GM12873 (cell line): ENCODE results near the gene MANSC1.
A peak's percentile ranks its signal among the peaks of the same experiment; 100 is the strongest.

Source experiments
- TF ChIP-seq, protein P1 (sequence below): IDR thresholded peaks from 2 replicates; pipeline ENCODE4 v1.5.1; 2012; ENCODE audit warnings: low read depth, mild to moderate bottlenecking, moderate library complexity, low read length, control low read depth; ENCODE audit not compliant: insufficient read depth; ENCODE audit errors: missing control alignments

Gene MANSC1

DNA sequence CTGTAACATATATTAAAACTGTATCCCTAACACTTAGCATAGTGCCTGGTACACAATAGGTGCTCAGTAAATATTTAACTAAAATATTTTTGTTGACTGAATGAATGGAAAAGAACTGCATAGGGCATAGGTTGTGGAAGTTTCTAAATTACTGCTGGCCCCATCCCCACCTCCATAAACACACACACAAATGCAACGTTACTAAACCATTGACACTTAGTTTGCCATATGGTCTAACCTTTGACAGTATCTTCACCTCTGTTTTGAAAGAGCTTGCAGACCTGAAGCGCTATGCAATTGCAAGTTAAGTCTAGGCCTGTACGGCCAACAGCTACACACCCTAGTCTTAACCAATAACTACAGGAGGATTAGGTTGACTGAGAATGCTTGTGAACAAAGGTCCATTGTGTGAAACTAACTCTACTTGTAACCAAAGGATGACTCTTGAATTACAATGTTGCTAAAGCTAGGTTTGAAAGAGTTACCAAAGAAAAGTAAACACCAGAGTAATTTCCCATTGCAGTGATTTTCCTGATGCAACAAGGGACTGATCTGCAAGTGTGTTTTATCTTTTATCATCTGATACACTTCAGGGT, 924 bp upstream of the MANSC1 start:
- TF ChIP-seq, protein P1, sequence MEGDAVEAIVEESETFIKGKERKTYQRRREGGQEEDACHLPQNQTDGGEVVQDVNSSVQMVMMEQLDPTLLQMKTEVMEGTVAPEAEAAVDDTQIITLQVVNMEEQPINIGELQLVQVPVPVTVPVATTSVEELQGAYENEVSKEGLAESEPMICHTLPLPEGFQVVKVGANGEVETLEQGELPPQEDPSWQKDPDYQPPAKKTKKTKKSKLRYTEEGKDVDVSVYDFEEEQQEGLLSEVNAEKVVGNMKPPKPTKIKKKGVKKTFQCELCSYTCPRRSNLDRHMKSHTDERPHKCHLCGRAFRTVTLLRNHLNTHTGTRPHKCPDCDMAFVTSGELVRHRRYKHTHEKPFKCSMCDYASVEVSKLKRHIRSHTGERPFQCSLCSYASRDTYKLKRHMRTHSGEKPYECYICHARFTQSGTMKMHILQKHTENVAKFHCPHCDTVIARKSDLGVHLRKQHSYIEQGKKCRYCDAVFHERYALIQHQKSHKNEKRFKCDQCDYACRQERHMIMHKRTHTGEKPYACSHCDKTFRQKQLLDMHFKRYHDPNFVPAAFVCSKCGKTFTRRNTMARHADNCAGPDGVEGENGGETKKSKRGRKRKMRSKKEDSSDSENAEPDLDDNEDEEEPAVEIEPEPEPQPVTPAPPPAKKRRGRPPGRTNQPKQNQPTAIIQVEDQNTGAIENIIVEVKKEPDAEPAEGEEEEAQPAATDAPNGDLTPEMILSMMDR, result no peak

DNA sequence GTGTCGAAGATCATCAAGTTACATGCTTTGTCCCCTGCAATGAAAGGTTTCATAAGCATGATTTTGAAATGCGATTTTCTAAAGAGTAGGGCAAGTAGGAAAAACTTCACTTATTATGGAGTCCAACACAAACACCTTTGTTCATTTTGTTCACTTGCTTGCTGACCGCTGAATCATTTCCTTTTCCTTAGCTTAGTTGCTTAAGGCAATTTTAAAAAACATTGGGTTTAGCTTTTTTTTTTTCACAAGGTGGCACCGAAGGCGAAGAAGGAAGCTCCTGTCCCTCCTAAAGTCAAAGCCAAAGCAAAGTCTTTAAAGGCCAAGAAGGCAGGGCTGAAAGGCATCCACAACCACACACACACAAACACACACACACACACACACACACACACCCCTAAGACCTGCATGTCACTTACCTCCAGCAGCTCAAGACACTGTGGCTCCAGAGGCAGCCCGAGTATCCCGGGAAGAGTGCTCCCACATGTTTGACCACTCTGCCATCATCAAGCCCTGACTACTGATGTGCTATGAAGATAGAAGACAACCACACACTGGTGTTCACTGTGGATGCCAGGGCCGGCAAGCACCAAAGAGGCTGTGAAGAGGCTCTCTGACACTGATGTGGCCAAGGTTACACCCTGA, 11.4 kb downstream of the MANSC1 start:
- TF ChIP-seq, protein P1, result no peak

DNA sequence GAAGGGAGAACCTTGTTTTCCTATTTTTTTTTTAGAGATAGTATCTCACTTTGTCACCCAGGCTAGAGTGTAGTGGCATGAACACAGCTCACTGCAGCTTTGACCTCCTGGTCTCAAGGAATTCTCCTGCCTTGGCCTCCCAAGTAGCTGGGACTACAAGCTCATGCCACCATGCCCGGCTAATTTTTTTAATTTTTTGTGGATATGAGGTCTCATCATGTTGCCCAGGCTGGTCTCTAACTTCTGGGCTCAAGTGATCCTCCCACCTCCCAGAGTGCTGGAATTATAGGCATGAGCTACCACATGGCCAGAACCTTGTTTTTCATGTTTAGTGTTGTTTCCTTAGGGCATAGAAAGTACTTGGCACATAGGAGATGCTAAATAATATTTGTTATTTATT, 13.5 kb downstream of the MANSC1 start:
- TF ChIP-seq, protein P1, result no peak

DNA sequence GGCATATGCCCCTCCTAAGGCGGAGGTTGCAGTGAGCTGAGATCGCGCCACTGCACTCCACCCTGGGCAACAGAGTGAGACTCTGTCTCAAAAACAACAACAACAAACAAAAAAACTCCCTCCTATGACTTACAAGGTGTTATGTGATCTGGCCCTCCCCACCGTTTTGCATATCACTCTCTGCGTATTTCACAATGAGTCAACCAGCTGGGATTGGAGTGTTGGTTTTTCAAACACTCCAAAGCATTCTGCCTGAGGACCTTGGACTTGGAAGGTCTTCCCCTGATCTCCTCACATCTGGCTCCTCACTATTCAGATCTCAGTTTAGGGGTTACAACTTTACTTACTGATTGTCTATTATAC, 14.0 kb downstream of the MANSC1 start:
- TF ChIP-seq, protein P1, result no peak

DNA sequence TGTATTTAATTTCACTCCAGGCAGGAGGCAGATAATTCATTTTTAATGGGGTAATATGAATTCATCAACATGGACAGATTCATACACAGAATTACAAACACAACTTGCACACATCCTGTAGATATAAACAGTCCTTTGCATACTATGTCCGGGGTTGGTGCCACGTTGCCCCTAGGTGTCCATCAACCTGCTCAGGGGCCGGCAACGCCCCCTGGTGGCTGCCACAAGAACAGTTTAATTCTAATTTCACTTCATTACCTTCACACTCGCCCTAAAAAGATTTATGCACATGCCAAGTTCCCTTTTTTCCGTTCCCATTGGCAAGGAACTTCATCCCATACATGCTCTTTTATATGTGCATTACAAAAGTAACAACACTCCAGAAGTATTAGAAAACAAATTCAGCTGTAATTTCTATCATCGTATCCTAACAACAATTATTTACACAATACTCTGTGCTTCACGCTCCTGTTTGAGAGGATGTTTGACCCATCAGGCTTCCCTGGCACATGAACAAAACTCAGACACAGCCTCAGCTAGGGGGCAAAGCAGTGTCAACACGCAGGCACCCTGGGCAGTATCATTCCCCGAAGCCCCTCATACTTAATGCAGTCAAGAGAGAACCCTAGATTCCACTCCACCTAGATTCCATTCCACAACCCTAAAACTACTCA, 15.5 kb downstream of the MANSC1 start:
- TF ChIP-seq, protein P1, result peak; percentile 83

DNA sequence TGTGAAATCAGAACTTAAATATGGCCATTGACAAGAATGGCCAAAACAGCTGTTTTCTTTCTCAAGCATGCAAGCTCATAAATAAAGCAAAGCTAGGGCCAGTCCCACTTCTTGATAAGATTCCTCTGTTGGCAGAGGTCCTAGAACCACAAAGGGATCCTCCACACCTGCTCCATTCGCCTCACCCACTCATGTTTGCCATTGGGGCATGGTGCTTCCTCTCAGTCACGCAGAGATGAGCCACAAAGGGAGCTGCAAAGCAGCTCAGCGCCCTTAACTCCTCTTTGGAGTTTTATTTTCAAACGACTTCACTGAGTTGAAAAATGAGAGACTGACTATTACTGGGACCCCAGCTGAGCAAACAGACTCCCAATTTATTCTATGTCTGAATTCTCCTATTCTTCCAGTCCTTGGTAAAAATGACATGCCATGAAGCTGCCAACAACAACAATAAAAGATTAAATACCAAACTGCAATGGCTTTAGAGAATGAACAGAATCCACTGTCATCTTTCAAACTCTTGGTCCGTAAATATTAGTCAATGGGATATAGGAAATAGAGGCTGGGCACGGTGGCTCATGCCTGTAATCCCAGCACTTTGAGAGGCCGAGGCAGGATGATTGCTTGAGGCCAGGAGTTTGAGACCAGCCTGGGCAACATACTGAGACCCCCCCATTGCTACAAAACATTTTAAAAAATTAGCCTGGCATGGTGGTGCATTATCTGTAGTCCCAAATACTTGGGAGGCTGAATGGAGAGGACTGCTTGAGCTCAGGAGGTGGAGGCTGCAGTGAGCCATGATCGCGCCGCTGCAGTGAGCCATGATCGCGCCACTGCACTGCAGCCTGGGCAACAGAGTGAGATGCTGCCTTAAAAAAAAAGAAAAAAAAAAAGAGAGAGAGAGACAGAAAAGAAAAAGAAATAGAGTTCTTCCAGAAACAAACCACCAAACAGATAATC, 16.4 kb downstream of the MANSC1 start:
- TF ChIP-seq, protein P1, result no peak
